GM19035 (cell line): ENCODE measurements around the gene USP34.
A peak's percentile ranks its signal among the peaks of the same experiment; 100 is the strongest.
"Not testable (repeated sequence)": the region's sequence is repeated elsewhere in the genome, so short reads cannot be mapped to it uniquely, and the experiment has no call there.

Experiments
- ATAC-seq: cut with Tn5 transposase; IDR thresholded peaks from one replicate; pipeline ENCODE4 v1.9.1; 2021; ENCODE audit not compliant: unreplicated experiment

Gene USP34

DNA sequence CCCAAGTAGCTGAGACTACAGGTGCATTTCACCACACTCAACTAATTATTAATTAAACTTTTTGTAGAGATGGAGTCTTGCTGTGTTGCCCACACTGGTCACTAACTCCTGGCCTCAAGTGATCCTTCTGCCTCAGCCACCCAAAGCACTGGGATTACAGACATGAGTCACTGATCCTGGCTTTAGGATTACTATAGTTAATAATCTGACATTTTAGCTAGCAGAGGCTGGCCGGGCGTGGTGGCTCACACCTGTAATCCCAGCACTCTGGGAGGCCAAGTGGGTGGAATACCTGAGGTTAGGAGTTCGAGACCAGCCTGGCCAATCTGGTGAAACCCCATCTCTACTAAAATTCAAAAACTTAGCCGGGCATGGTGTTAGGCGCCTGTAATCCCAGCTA lies 39.5 kb downstream of the USP34 start:
- ATAC-seq = no peak

DNA sequence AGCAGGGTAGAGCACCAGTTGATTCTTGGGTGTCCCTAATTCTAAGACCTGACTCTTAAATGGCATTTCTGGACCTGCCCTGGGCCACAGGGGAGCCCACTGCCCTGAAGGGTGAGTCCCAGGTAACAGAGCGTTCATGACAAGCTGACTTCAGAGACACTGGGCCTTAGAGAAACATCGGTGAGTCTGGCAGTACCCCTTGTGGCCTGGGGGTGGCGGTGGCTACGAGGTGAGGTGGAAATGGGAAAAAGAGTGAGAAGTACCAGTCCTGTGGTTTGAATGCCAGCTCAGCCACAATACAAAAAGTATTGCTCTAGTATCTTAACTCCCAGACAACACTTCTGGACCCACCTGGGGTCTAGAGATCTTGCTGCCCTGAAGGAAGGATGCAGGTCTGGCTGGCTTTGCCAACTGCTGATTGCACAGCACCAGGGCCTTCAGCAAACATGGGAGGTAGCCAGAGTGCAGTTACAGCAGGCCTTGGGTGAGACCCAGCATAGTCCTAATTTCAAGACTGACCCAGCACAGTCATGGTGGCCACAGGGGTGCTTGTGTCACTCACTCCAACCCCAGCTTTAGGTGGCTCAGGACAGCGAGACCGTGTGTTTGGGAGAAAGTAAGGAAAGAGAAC lies 44.5 kb downstream of the USP34 start:
- ATAC-seq = peak; percentile 72

- ATAC-seq = peak; percentile 7
These were observed 45.2 kb downstream of the USP34 start for GRCh38 chr2:61425605-61426155.

GRCh38 chr2:61423714-61424113 lies 47.2 kb downstream of the USP34 start:
- no peak for ATAC-seq

GRCh38 chr2:61421611-61422010 lies 49.3 kb downstream of the USP34 start:
- ATAC-seq = no peak

DNA sequence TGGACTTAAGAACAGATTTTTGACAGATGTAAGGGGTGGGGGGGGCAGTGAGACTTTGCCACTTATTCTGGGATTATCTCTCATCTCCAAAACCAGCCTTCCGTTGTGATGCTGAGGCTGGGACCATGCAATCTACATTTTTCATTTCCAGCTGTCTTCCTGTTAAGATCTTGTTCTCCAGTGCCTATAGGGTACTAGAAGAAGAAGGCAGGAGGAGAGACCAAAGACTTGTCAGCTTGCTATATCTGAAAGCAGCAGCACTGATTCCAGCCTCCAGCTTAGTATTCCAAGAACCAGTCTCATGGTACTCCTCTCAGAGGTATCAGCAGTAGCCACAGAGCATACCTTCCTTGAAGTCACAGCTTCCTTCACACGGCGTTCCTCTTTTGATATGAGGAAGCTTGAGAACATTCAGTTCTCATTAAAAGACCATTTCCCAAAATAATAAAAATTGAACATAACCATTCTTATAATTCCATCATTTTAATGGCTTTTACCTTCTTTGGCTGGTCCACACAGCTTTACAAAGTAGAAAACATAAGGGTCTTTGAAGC lies 49.8 kb downstream of the USP34 start:
- no peak for ATAC-seq

GRCh38 chr2:61419570-61419969 lies 51.3 kb downstream of the USP34 start:
- no peak for ATAC-seq

GRCh38 chr2:61419129-61419528 lies 51.8 kb downstream of the USP34 start:
- ATAC-seq = peak; percentile 49

- ATAC-seq = no peak
These were observed 53.8 kb downstream of the USP34 start for GRCh38 chr2:61416871-61417645.

- no peak for ATAC-seq
These were observed 55.6 kb downstream of the USP34 start for GRCh38 chr2:61415265-61415664.

- ATAC-seq = no peak
These were observed 56.2 kb downstream of the USP34 start for GRCh38 chr2:61414674-61415073.

DNA sequence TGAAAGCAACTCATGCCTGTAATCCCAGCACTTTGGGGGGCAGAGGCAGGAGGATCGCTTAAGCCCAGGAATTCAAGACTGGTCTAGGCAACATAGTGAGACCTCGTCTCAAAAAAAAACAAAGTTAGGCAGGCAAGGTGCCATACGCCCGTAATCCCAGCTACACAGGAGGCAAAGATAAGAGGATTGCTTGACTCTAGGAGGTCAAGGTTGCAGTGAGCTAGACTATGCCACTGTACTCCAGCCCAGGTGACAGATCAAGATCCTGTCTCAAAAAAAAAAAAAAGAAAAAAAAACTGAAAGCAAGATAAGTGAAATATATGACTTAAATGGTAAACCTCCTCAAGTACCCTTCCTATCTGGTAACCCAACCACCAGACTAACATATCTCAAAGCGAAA lies 59.8 kb downstream of the USP34 start:
- ATAC-seq = no peak

- ATAC-seq = no peak
These were observed 60.7 kb downstream of the USP34 start for GRCh38 chr2:61410185-61410584.

DNA sequence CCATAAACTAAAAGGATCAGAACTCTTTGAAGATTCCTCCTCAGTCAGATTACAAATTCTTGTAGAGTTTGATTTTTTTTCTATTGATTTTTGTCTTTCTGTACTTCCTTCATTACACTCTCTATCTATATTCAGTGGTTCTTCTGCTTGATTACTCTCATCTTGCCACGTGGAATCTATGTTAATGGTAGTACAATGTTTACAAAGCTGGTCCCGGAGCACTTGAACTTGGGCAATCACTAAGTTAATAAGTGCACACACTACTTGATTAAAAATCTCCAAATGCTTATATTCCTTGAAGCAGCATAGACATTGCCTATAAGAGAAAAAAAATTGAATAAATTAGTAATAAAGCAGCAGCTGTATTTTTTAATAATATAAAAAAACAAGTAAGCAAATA lies 65.1 kb downstream of the USP34 start:
- ATAC-seq = no peak

DNA sequence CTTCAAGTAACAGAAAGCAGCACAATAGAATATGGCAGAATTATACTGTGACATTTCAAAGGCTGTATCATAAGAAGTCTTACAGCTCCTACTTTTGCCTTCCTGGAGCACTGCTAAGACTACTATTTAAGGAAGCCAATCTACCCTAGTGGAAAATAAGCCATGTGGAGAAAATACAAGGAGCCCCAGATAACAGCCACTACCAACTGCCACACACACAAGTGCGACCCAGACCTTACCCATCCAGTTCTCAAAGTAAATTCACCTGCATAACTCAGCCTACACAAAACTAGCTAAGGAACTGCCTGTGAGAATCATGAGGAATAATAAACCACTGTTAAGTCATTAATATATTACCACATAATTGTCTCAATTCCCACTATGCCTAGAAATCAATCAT lies 66.4 kb downstream of the USP34 start:
- no peak for ATAC-seq

DNA sequence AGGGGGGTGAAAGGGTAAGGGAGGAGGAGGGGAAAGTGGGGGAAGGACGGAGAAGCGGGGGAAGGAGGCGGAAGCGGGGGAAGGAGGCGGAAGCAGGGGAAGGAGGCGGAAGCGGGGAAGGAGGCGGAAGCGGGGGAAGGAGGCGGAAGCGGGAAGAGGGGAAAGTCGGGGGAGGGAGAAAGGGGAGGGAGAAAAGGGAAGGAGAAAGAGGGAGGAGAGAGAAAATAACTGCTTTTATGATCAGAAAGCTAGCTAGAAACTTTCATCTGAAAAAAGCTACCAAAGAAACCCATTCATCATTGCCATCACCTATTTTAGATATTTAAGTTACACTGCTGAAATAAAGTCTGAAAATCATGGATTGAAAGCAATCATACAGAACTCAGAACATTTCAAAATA lies 72.5 kb downstream of the USP34 start:
- no peak for ATAC-seq

DNA sequence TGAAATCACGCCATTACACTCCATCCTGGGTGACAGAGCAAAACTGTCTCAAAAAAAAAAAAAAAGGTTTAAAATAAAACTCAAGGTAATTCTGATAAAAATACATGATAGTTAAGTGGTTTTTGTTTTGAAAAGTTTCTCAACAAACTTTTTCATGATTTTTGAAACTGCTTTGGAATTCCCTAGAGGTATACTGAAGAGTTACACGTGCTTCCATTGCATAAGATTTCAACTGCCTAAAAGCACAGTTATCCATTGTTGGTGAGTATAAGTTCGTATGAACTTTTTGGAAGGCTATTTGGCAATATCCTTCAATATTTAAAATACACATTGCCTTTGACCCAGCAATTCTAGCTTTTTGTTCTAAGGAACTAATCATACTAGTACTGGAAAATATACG lies 74.9 kb downstream of the USP34 start:
- no peak for ATAC-seq

GRCh38 chr2:61387588-61387987 lies 83.3 kb downstream of the USP34 start:
- not testable (repeated sequence) for ATAC-seq

DNA sequence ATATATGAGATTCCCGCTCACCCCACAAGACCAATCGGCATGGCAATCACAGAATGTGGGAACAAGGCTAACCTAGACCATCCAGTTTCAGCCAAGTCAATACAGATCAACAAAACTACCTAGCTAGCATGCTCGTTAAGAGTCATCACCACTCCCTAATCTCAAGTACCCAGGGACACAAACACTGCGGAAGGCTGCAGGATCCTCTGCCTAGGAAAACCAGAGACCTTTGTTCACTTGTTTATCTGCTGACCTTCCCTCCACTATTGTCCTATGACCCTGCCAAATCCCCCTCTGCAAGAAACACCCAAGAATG lies 90.0 kb downstream of the USP34 start:
- ATAC-seq = not testable (repeated sequence)

DNA sequence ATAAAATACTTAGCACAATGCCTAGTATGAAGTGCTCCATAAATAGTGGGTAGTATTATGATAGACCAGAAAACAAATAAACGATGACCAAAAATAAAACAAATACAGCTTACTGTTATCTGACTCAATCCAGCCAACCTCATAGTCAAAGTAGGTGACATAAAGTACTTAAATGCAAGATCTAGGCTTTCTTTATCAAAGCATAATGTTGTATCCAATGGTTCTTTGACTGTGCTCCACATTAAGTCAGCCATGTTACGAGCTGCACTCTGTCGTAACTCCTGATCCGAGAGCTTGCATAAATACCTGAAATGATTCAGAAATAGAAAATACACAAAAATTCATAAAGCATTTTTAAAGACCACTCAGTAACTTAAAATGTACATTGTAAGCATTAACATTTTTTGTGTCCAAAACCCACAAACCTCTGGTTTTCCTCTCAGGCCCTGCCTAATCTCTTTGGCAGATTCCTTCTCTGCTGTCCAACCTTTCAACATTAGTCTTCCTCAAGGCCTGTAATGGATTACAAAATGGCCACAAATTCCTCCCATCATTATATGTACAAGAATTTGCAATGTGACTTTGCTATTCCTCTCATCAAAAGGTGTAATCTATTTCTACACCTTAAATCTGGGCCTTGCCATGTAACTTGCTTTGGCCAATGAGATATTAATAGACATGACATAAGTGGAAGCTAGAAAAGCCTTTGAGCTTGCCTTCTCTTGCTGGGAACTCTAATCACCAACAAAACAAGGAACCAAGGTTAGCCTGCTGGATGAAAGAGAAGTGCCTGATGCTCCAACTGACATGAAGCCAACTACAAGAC lies 90.6 kb downstream of the USP34 start:
- no peak for ATAC-seq

DNA sequence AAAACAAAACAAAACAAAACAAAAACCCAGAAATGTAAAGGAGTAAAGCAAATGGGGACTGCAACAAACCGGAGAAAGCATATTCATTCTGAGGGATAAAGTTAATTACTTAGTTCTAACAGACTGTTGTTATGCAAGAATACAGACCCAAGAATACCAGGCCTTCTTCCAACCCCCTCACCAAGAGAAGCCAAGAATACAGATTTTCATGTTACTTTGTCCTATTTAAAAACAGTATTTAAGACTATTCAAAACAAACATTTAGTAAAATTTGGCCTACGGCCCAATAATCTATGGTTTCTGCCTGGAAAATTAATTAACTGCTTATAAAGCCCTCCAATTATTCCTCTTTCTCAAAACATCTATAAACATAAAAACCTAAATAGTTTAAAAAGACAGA lies 91.4 kb downstream of the USP34 start:
- no peak for ATAC-seq
